22Rv1 (cell line): ENCODE measurements around the gene DCUN1D3.

Experiments used
- H3K27ac ChIP-seq: fragments of 450-650 bp; 2 replicates; pipeline ENCODE4 v1.5.1; 2017
- CTCF ChIP-seq: fragments of 450-650 bp; IDR thresholded peaks from 2 replicates; pipeline ENCODE4 v1.5.1; 2017; ENCODE audit warnings: mild to moderate bottlenecking
- ZFX ChIP-seq: fragments of 450-650 bp; IDR thresholded peaks from 2 replicates; pipeline ENCODE4 v1.6.1; 2017; ENCODE audit warnings: antibody characterized with exemption, borderline replicate concordance

The DCUN1D3 gene

DNA sequence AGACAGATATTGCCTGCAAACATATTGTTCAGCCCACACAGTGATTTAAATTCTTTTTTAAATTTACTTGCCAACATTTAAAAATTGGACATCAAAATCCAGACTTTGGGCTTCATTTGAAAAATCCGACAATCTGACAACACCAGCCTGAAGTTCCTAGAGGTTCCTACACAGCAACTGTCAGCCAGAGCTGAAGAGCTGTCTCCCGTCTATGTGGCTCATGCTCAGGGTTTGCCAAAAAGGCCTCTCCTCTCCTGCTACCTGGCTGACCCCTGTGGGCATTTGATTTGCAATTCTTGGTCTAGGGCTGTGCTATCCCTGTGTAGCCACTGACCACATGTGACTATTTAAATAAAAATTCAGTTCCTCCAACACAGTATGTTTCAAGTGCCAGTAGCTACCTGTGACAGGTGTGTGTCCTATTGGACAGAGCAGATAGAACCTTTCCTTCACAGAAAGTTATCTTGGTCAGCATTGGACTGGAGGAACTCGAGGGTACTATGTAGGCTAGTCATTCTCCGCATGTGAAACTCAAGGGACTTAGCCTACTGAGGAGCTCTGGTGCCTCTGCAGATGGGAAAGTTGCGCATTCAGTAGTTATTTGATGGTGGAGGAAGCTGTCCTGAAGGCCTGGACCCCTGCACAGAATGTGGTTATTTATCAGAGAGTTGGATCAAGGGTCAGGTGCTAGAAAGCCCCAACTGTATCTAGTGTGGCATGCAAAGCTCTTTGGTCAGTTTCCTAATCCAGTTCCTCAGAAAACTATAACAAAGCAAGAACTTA, 3.1 kb upstream of the DCUN1D3 start:
- H3K27ac ChIP-seq = no peak overlapping the region
- TF ChIP-seq CTCF (no peak), ZFX (no peak)

DNA sequence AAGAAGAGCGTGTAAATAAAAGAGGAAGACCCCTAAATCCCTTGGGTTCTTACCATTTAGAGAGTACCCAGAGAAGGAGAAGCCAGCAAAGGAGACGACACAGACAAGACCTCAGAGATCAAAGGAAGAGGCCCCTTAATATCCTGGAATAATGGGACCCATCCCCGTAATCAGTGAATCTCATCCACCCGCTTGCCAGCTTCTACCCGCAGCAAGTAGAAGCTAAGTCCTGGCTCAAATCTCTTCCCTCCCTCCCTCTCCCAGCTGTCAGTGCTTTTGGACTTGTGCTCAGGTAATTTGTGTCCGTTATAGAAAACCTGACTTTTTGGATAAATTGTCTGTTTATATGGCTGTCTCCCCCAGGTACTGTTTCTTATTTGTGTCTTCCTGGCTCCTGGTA, 2.3 kb upstream of the DCUN1D3 start:
- peak overlapping the region; percentile 92 for H3K27ac ChIP-seq
- TF ChIP-seq ZFX (no peak), CTCF (no peak)

GRCh38 chr16:20901436-20902112, 1.4 kb upstream of the DCUN1D3 start:
- peak overlapping the region; percentile 92 for H3K27ac ChIP-seq
- TF ChIP-seq ZFX (no peak), CTCF (no peak)

GRCh38 chr16:20901068-20901435, 894 bp upstream of the DCUN1D3 start:
- TF ChIP-seq CTCF (no peak), ZFX (no peak)
- peak overlapping the region; percentile 92 for H3K27ac ChIP-seq

DNA sequence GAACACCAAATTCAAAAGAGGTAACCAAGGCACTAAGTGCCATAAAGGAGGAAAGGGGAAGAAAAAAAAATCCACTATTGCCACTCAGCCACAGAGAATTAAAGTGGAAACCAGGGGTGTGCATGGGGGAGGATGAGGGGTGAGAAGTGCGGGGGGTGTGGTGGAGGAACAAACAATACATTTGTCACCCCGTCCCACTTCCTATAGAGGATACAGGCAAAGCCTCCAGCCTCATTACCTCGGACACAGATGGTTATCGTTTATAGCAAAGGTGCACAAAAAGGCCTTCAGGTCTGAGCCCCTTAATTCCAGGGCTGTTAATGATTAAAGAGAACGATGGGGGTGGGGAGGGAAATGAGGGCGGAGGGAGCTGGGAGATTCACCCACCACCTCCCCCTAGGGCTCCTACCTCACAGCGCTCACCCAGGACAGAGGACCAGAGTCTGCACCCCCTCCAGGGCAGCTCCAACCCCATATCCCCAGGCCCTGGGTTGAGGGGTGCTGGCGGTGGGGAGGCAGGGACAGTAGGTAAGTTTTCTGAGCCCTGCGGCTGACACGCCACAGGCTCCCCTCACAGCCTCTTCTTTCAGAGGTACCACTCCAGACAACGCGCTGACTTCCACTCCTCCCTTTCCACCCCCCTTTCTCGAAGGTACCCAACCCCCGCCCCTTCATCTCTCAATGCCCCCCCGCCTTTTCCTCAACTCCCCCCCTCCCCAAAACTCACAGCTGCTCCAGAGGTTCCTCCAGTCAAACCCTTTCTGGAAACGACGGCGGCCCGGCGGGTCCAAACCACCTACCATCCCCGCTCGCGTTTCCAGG, 470 bp downstream of the DCUN1D3 start:
- TF ChIP-seq ZFX (no peak), CTCF (no peak)
- peak overlapping the region; percentile 92 for H3K27ac ChIP-seq

GRCh38 chr16:20899071-20899470, 1.1 kb downstream of the DCUN1D3 start:
- TF ChIP-seq CTCF (no peak), ZFX (no peak)
- peak overlapping the region; percentile 92; the same call in 1 of the 2 replicates for H3K27ac ChIP-seq

DNA sequence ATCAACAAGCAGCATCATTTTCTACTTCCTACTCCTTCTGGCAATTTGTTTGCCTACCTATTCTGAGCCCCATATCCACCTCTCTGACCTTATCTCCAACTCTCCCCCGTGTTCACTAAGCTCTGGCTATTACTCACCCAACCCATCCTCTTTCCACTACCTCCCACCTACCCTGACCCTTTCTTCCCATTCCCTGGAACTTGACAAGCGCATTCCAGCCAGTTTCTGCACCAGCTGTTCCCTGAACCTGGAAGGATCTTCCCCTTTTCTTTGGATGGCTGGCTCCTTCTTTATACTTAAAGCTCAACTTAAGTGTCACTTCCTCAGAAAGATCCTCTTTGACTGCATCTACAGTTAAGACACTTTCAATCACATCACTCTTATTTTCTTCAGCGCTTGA, 2.2 kb downstream of the DCUN1D3 start:
- no peak overlapping the region for H3K27ac ChIP-seq
- TF ChIP-seq CTCF = no peak
- TF ChIP-seq ZFX = no peak
